Mucosa of gallbladder (tissue), 1 donor: ENCODE data around the gene TRIM40. TPM values are rescaled to one million over a fixed set of nuclear protein-coding genes. Genes with fewer than 3 reads are reported as not detected.
A peak's percentile ranks its signal among the peaks of the same experiment; 100 is the strongest.
"Not testable (repeated sequence)": the region's sequence is repeated elsewhere in the genome, so short reads cannot be mapped to it uniquely, and the experiment has no call there.

Source experiments
- DNase-seq: peaks from one replicate; pipeline ENCODE4 v3.0.0-alpha.2; 2020; ENCODE audit warnings: low spot score
- total RNA-seq: library from RNA; stranded (reverse); gene quantifications from one replicate; pipeline ENCODE4 v1.2.1, GENCODE V29; 2021
- donor health status: DM: no; HTN: no; CAD: no.

TRIM40 gene
- total RNA-seq, 1 donor from 2014 or later, result not detected

DNA sequence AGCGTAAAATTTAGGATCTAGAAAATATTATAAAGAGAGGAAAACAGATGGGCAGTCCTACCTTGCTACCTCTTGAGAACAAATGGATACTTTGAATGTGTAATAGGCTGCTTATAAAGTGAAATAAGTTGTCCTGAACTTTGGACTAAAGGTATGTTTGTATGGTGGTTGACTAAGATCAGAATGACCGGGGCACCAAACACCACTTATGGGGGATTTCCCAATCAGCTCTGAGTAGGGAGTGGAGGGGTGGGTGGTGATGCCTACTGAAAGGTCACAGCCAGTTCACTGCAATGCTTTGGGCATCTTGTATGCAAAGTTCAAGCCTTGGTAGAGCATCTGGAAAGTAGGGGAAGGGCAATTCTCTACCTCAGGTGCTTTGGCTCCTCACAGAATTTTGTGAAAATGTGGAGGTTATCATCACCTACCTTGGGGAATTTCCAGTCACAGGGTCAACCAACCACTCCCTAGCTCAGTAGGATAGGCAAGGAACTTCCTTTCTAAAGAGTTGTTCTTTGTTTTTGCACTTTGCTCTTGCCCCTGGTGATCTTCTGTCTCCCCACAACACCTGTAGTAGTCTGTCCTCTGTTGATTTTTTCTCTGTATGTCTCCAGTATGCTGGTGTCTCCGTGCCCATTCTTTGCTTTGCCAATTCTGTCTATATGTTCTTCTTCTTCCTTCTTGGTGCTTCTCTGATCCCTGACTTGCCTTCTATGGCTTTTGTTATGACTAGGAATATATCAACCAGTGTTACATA lies 22.8 kb upstream of the TRIM40 start, which contains the start of gene TRIM31:
Gene TRIM31 (minus strand): TSS at position 88 of the 757 bp plus-strand sequence. CDS start 285 bp downstream, outside the sequence.
- DNase-seq, result no peak

DNA sequence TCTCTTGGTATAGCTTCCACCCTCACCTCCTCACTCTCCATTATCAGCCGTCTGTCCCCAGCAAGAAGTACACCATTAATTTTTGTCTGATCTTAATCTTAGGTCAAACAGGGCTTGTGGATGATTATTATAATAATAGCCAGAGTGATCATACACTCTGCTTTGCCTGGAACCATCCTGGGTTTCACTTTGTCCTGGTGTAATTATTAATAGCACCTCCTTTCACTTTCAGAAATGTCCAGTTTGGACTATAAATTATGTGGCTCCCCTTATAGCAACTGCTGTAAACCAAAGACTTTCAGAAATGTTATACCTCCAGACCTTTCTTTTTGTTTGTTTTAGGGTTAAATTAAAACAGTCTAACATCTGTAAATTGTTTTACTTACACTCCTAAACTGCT lies 22.1 kb upstream of the TRIM40 start:
- DNase-seq, result no peak

DNA sequence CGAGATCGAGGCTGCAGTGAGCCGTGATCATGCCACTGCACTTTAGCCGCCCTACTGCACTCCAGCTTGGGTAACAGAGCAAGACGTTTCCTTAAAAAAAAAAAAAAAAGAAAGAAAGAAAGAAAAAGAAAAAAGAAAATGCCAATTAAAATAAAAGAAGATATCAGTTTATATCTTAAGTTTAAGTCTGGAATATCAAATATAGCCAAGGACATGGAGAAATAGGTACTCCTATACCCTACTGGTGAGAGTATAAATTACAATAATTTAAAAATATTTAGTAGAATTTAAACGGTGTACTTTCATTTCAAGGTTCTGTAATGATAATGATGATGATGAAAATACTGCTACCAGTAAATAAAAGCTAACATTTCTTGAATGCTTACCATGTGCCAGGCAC lies 19.2 kb upstream of the TRIM40 start:
- DNase-seq, result no peak

DNA sequence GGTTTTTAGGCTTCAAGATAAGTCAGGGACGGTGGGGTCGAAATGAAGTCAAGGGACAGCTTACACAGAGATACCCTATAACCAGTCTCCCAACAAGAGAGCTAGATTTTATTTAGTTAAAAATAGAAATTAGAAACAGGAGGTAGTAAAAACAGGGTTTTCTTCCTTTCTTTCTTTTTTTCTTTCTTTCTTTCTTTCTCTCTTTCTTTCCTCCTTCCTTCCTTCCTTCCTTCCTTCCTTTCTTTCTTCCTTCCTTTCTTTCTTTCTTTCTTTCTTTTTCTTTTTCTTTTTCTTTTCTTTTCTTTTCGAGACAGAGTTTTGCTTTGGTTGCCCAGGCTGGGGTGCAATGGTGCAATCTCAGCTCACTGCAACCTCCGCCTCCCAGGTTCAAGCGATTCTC lies 17.2 kb upstream of the TRIM40 start:
- DNase-seq, result not testable (repeated sequence)

DNA sequence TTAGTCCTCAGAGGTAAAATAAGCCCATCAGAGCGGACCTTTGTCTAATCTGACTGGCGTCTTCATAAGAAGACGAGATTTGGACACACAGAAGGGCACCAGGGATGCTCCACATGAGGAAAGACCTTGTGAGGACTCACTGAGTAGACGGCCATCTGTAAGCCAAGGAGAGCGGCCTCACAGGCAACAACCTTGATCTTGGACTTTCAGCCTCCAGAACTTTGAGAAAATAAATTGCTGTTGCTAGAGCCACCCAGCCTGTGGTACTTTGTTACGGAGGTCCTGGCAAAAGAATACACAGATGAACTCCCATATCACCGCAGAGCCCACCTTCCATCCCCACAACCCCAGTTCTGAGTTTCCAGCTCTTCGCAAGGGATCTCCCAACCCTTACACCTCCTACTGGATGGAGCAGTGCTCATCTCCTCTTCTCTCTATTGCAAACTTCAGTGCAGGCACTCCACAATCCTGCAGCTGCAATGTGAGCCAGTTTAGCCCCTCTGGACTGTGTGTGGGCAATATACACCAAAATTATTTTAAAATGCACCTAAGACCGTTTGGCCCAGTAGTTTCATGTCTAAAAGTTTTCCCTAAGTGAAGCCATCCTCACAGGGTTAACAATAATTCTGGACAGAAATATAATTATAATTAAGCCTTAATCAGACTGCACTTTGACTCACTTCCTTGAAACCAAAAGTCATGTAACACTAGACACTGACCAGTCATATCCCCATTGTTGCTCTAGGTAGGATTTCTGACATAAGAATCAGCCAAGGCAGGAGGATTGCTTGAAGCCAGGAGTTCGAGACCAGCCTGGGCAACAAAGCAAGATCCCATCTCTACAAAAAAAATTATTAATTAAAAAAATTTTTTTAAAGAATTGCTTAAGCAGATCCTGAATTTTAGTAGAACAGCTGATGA lies 14.2 kb upstream of the TRIM40 start:
- DNase-seq, result no peak

DNA sequence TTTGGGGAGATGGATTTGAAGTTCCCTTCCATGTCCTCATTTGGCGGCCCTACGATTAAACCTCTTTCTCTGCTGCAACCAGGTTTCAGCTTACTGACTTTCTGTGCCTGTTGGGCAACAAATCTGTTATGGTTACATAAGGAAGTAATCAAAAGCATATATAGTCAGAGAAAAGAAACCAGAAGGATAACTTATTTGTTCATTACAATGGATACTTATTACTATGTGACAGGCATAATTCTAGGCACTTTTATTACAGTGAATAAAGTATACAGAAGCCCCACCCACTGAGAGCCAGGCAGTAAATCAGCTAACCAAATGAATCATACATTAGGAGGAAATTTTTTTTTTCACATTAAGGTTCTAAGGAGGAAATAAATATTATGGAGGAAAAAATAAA lies 13.4 kb upstream of the TRIM40 start:
- no peak for DNase-seq

DNA sequence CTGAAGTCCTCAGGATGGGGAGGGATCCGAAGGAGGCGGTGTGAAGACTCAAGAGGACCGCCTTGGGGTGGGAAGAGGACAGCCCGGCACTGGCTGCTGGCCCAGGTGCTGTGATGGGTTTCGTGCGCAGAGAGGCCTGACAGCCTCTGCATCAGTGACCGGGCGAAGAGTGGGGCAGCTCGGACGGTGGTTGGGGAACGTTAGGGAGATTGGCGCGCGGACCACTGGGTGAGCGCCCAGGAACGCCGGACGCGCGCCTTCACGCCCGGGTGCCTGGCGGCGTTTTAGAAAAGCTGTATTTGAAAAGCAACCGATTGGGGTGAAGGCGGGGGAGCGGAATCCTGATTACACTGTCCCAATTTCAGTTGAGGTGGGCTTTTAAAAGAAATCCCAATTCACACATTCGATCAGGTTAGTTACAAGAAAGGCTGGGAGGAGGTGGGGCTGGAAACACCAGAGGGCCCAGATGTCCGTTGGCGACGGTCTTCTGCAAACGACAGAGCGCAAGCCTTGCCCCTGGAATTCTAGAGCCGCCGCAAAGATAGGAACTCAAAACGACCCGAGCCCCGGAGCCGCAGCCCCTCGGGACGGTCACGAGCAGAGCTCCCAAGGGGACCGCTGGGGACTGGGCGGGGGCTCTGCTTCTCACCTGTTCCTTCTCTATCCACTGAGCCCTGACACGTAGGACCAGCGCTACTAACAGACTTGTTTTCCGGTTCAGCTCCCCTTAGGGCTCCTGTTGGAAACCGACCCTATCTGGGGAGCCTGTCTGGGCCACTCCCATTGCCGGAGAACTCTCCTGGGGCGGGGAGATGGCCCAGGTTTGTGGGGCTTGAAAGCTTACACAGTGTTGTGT lies 8.5 kb upstream of the TRIM40 start:
- DNase-seq, result no peak

DNA sequence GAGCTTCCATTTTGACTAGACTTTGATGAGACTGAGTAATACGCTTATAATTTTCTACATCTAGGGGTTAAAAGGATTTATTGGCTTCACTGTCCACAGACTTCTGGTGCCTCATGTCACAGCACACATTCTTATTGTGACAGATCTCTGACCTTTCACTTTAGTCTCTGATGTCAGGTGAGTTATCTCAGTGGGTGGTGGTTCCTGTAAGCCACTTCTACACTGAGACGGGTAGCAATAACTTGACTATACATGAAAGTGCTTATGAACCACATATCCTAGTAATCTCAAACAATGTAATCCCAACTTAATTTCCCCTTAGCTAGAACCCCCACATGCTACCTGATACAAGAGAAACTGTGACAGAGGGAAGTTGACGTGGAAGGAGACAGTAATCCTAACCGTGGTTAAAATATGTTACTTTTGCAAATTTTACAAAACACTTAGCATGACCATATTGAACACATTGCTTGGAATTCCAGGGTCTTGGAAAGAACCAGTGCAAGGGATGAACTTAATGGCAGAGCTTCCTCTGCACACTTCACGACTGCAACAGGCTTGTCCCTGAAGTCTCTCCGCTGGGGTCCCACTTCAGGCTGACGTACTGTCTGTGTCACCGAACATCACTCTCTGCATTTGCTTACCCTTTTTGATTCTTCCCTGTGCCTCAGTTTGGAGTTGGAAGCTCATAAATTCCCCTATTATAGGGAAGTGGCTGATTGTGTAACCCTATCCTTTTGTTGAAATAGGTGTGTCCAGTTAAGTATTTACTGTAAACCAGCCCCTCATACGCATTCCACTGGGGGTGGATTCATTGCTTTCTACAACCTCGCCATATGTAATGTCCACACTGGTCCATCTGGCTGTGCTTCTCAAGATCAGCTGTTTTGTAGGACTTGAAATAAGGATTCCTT lies 6.4 kb upstream of the TRIM40 start:
- no peak for DNase-seq

DNA sequence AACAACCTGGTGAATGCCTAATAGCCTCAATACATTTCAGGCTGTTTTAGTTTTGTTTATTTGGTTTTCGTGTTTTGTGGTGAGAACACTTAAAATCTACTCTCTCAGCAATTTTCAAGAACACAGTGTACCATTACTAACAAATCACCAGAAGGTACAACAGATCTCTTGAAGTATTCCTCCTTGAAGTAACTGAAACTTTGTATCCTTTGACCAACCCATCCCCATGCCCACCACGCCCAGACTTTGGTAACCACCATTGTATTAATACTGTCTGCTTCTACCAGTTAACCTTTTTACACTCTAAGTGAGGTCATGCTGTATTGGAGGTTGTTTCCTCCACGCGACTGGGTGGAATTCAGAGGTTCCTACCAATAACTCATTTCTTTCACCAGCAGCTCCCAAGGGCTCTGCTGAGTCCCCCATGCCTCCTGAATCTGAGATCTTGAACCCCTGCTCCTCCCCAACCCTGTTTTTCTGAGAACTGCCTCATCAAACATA lies 5.7 kb upstream of the TRIM40 start:
- no peak for DNase-seq

DNA sequence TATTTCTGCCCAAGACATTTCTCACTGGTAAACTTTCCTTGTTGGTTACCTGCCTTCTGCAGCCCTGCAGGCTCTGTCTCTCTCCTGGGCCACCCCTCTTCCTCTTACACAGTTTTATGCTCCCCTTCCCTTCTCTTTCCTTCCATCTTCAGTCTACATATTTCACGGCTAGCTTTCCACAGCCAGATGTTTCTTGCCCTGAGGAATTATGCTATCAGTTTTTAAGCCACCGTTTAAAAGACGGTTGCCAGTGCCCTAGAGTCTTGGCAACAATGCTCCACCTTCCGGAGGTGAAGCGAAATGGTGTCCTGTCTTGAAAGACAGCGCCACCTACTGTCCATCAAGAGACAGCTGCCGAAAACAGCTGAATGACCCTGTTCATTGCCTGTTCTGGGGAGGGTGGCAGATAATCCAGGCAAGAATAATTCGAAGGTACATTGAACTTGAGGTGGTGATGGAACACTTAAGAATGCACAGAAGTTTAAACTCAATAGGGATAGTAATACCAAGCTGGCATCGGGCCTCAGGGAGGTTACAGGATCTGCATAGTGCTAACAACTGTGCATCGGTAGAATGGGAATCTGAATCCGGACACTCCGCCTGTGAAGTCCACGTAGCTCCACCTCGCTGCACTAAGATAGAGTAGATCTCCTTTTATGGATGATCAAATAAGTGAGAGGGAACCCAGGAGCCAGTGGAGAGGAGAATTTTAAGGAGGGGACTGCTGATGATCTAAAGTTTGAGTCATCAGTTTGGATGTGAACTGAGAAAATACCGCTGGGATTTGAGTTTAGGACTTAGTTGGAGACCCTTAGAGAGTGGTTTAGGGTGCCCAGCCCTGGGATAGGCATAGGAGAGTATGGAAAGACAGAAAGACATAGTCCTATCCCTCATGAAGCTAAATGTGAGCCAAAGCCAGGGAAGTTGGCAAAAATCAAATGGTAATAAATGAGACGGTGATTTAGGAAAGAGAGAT lies 4.8 kb upstream of the TRIM40 start:
- DNase-seq, result peak; percentile 76

DNA sequence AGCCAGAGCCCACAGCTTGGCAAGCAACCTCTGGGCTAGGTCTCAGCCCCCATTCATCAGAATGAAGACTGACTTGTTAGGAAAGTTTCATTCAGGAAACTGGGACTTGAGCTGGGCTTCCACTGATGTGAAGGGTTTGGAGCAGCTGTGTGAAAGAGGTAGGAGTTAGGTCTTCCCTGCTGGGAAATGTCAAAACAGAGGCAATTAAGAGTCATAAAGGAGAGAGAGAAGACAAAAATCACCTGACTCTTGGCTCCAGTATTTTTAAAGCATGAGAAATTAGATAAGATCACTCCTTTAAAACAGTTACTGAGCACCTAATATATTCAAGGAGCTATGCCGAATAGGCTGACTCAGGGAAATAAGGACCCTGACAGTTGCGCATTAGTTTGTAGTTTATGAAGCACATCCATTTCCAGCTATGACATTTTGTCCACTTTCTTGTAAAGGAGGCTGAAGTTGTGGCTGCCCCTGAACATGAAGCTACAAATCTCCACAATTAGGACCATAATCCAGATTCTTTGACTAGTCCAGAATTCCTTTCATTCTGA lies 3.9 kb upstream of the TRIM40 start:
- DNase-seq, result no peak

DNA sequence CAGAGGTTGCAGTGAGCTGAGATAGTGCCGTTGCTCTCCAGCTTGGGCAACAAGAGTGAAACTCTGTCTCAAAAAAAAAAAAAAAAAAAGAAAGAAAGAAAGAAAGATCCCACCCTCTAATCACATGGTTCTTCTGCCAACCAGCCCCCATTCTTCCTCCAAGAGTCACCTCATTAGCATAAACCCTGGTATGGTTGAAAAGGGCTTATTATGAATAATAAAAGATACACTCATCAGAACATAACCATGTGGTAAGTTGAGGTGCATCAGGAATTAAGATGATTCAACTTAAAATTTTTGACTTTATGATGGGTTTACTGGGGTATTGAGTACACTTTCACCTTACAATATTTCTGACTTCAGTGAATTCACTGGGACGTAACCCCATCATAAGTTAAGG lies 793 bp upstream of the TRIM40 start:
- no peak for DNase-seq

DNA sequence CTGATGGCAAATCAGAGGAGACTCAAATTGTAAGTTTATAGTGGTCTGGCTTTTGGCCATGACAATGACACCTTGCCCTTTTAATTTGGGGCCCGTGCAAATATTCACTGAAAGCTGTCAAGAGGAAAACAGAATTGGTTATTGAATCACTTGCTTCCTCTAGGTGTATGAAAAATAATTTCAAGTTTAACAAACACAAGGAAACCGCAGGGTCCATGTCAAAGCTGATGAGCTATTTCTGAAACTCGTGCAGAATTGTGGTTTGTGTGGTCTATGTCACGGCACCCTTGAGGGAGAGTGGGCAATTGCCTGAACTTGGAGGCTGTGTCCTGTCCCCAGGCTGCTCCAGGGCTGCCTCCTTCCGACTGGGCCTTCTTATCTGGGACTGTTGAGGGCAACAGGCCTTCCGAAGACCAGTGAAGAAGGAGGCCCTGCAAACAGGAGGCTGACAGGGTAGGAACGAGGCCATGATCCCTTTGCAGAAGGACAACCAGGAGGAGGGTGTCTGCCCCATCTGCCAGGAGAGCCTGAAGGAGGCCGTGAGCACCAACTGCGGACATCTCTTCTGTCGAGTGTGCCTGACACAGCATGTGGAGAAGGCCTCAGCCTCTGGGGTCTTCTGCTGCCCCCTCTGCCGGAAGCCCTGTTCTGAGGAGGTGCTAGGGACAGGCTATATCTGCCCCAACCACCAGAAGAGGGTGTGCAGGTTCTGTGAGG lies 788 bp downstream of the TRIM40 start:
- no peak for DNase-seq

DNA sequence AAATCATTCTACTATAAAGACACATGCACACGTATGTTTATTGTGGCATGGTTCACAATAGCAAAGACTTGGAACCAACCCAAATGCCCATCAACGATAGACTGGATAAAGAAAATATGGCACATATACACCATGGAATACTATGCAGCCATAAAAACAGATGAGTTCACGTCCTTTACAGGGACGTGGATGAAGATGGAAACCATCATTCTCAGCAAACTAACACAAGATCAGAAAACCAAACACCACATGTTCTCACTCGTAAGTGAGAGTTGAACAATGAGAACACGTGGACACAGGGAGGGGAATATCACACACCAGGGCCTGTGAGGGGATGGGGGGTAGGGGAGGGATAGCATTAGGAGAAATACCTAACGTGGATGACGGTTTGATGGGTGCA lies 4.3 kb downstream of the TRIM40 start:
- DNase-seq, result not testable (repeated sequence)

DNA sequence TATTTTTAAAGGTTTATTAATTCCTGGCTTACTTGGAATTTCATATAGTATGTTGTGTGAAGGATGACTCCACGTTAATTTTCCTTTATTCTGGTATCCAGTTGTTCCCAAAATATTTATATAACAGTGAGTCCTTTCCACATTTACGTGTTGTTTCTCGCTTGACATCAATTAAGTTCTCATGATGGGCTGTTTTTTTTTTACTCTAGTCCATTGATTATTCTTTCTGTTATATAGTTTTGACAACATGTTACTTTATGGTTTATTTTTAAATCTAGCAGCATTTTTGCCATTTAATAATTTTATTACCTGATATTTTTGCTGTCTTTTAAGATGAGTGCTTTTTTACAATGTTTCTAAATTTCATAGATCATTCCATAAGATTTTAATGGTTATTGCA lies 6.7 kb downstream of the TRIM40 start:
- DNase-seq, result no peak

DNA sequence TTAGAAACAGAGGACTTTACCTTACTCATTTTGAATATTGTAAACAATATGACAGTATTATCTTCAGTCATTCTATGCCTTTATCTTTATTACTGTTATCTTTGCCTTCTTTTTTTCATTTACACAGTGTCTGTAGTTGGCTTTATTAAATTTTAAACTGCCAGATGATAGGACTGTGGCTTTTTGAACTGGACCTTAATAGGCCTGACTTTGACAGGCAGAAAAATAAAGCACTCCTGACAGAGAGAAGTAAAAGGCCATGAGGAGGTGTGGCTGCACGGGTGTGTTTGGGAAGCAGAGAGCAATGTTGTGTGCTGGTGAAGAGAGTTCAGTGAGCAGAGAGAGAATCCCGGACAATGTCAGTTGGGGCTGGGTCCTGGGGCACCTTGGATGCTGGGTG lies 7.8 kb downstream of the TRIM40 start:
- no peak for DNase-seq

DNA sequence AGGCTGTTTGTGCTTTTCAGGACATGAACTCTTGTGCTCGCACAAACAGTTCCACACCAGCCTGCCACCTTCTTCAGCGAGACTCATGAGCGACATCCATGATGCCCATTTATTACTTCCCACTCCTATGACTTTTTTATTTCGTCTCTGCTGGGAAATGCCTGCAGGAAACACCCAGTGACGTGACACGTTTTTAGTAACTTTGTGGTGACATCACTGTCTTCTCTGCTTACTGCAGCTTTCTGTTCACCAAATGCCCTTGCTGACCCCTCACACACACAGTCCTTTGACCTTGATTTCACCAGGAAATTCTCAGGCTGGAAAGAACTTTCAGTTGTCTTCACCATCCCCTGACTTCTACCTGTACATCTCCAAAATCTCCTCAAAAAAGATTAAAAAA lies 8.9 kb downstream of the TRIM40 start:
- DNase-seq, result no peak

DNA sequence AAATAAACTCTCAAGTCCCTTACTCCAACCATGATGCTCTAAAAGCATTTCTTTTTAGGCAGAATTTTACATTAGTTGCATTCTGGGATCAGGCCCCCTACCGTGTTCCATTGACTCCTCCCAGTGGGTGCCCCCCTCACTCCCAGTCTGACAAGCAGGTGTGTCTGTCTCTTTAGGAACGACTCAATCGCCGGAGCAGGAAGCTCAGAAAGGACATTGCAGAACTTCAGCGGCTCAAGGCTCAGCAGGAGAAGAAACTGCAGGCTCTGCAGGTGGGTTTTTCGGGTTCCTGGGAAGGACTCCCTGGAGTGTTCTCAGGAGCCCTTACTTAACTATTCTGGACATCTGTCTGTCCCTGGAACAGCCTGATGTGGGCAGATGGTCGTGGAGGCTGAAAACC lies 9.9 kb downstream of the TRIM40 start:
- DNase-seq, result no peak
